Lung (tissue), 12 donors: ENCODE results near the gene DAB1. TPM values are rescaled to one million over a fixed set of nuclear protein-coding genes. Genes with fewer than 3 reads are reported as not detected.

Experiments used
- ATAC-seq: fragments of 200-7000 bp; cut with Tn5 transposase; one replicate; pipeline ENCODE4 v1.9.1; 2020; ENCODE audit warnings: moderate number of reproducible peaks; ENCODE audit not compliant: insufficient read depth, low FRiP score
- DNase-seq, 3 donors: peaks; one replicate each; pipeline ENCODE4 v3.0.0-alpha.2; 2013 to 2017
- H3K27ac ChIP-seq, 2 donors: one replicate each; pipeline ENCODE4 v1.5.1; 2013; ENCODE audit warnings: mild to moderate bottlenecking in 2 of 2, moderate library complexity in 2 of 2, control low read depth in 1 of 2, inconsistent platforms in 1 of 2, low read depth in 1 of 2, low read length in 1 of 2
- H3K27me3 ChIP-seq, 3 donors: one replicate each; pipeline ENCODE4 v1.5.1; 2013; ENCODE audit warnings: low read length in 2 of 3; ENCODE audit not compliant: control insufficient read depth in 3 of 3, insufficient read depth in 3 of 3
- H3K36me3 ChIP-seq, 4 donors: one replicate each; pipeline ENCODE4 v1.5.1; 2013; ENCODE audit warnings: low read length in 4 of 4, mild to moderate bottlenecking in 1 of 4, moderate library complexity in 1 of 4; ENCODE audit not compliant: control insufficient read depth in 4 of 4, insufficient read depth in 4 of 4
- H3K4me1 ChIP-seq, 5 donors: one replicate each; pipeline ENCODE4 v1.5.1; 2013; ENCODE audit warnings: low read length in 5 of 5, mild to moderate bottlenecking in 2 of 5, moderate library complexity in 1 of 5; ENCODE audit not compliant: control insufficient read depth in 5 of 5, insufficient read depth in 5 of 5
- H3K4me3 ChIP-seq: one replicate; pipeline ENCODE4 v1.5.1; 2013; ENCODE audit warnings: mild to moderate bottlenecking, control low read depth, moderate library complexity
- H3K9ac ChIP-seq, 2 donors: one replicate each; pipeline ENCODE4 v1.5.1; 2013; ENCODE audit warnings: low read length in 2 of 2, control low read depth in 1 of 2; ENCODE audit not compliant: insufficient read depth in 1 of 2
- H3K9me3 ChIP-seq, 4 donors: one replicate each; pipeline ENCODE4 v1.5.1; 2013; ENCODE audit warnings: low read length in 3 of 4, mild to moderate bottlenecking in 1 of 4, moderate library complexity in 1 of 4; ENCODE audit not compliant: control insufficient read depth in 4 of 4, insufficient read depth in 3 of 4
- WGBS, 2 donors: extraction: QIAGEN DNeasy Blood & Tissue Kit; methylation state at CpG; one replicate each; pipeline ENCODE4 v1.1.7; 2013; 5-methylcytosine and 5-hydroxymethylcytosine counted together
- polyA plus RNA-seq, 2 donors: library from polyadenylated mRNA; stranded (reverse); fragments of 200-250 nt; gene quantifications; one replicate each; pipeline ENCODE4 v1.2.1, GENCODE V29; 2013
- total RNA-seq, 2 donors: library from RNA; depleted of rRNA in 1 of 2; stranded (reverse); fragments of >200 nt in 1 of 2; gene quantifications; one replicate each; pipeline ENCODE4 v1.2.1, GENCODE V29; 2014 to 2021
- TF ChIP-seq, protein P1 (sequence below): IDR thresholded peaks from 2 replicates; pipeline ENCODE4 v1.5.1; 2012; ENCODE audit warnings: mild to moderate bottlenecking; ENCODE audit errors: control extremely low read depth, extremely low read depth
- donor health status: control.
- donor health status: control.
- donor health status: Bipolar disorder and iron deficiency.
- donor health status: healthy.
- donor health status: DM: yes; HTN: yes; CAD: no.

The DAB1 gene
- total and polyA plus RNA-seq, 4 donors = 0.06 to 0.77 (median 0.10) TPM

DNA sequence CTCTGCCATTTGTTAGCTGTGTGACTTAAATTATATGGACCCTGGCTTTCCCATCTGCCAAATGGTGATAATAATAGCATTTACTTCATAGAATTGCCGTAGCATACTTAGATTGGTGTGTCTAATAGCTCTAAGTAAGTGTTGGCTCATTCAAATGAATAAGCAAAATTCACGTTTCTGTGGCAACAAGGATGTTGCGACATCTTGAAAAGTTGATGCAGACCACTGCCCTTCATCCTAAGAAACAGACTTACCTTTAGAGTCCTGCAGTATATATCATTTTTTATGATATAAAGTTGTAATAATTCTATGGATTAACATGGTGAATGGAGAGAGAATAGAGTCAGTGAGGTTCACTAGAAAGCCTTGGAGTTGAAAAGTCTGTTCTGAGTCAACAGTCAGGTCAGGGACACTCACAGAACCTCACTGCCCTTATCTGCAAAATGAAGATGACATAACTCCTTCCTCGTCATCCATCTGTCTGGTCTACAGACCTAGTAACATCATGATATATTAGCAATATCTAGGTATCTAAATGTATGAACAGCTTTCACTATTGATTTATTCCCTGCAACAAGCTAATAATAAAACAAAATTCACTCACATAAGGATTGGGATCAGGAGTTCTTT is 290.8 kb downstream of the DAB1 start:
- H3K9me3 ChIP-seq = no peaks in the 10 kb centered on the region
- H3K4me3 ChIP-seq = no peak overlapping the region
- TF ChIP-seq, protein P1, sequence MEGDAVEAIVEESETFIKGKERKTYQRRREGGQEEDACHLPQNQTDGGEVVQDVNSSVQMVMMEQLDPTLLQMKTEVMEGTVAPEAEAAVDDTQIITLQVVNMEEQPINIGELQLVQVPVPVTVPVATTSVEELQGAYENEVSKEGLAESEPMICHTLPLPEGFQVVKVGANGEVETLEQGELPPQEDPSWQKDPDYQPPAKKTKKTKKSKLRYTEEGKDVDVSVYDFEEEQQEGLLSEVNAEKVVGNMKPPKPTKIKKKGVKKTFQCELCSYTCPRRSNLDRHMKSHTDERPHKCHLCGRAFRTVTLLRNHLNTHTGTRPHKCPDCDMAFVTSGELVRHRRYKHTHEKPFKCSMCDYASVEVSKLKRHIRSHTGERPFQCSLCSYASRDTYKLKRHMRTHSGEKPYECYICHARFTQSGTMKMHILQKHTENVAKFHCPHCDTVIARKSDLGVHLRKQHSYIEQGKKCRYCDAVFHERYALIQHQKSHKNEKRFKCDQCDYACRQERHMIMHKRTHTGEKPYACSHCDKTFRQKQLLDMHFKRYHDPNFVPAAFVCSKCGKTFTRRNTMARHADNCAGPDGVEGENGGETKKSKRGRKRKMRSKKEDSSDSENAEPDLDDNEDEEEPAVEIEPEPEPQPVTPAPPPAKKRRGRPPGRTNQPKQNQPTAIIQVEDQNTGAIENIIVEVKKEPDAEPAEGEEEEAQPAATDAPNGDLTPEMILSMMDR = no peak
- DNase-seq (peak in 2 of 3 donors; percentile 6 to 25), ATAC-seq (no peak)
- no peak overlapping the region for H3K9ac ChIP-seq
- H3K27me3 ChIP-seq = no peaks in the 10 kb centered on the region
- 71 to 74% methylated on average over 4 of the region's 4 CpGs for WGBS, 2 donors
- no peaks in the 10 kb centered on the region for H3K36me3 ChIP-seq
- H3K4me1 ChIP-seq = peaks cover 0 to 5% (median 0%) of the 10 kb centered on the region in 5 donors
- H3K27ac ChIP-seq = no peak overlapping the region

DNA sequence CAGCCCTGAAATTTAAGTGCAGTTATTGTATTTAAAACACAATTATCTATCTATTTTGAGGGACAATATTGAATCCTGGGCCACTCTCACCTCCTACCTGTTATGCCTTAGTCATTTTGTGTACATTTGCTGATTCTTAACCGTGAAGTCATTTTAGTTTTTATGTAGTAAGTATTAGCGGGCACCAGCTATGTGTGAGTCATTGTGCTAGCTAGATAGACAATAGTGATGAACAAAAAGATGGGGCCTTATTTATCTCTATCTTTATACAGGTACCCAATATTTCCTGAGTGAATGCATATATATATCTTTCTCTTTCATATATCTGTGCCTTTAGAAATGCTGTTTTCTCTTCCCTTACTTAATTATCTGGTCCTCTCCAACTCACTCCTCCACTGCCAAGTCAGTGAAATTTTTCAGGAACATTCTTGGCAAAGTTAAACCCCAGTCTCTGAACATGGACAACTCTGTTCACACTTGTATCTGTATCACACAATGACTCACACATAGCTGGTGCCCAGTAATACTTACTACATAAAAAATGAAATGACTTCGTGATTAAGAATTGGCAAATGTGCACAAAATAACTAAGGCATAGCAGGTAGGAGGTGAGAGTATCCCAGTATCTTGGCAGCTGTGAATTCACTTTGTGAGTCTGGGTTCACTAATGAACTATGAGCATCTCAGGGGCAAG is 292.0 kb downstream of the DAB1 start:
- ATAC-seq = no peak
- H3K36me3 ChIP-seq = no peaks in the 10 kb centered on the region
- H3K27ac ChIP-seq = peak overlapping the region in 1 of 2 donors; percentile 53
- 86 to 92% methylated on average over 3 of the region's 3 CpGs for WGBS, 2 donors
- H3K9me3 ChIP-seq = no peaks in the 10 kb centered on the region
- peaks cover 0 to 5% (median 0%) of the 10 kb centered on the region in 5 donors for H3K4me1 ChIP-seq
- TF ChIP-seq, protein P1 = no peak
- no peak overlapping the region for H3K4me3 ChIP-seq
- no peaks in the 10 kb centered on the region for H3K27me3 ChIP-seq
- DNase-seq = no peak
- H3K9ac ChIP-seq = no peak overlapping the region

DNA sequence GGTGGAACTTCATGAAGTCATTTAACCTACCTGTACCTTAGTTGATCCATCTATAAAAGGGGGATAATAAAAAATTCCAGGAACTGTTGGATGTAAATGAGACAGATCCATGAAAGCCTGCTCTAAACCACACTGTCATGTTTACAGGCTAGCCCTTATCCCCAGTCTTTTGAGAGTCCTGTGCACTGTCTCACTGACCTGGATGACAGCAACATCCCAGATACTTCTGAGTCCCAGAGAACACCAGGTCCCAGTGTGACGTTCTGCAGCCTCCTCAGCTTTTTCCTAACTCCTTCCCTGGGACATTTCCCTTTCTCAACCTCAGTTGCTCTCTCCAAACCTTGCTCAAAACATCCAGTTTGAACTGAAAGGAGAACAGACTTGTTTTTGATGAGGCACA is 292.6 kb downstream of the DAB1 start:
- Histone ChIP-seq H3K9me3 (no peaks in the 10 kb centered on the region), H3K27ac (peak overlapping the region in 1 of 2 donors; percentile 18), H3K36me3 (no peaks in the 10 kb centered on the region), H3K9ac (no peak overlapping the region), H3K27me3 (no peaks in the 10 kb centered on the region), H3K4me1 (peaks cover 0 to 5% (median 0%) of the 10 kb centered on the region in 5 donors), H3K4me3 (no peak overlapping the region)
- WGBS, 2 donors = 39 to 45% methylated on average over 1 of the region's 1 CpG
- no peak for ATAC-seq
- TF ChIP-seq, protein P1 = no peak
- DNase-seq = no peak
